ENCODE data around the gene TJP2.

DNA sequence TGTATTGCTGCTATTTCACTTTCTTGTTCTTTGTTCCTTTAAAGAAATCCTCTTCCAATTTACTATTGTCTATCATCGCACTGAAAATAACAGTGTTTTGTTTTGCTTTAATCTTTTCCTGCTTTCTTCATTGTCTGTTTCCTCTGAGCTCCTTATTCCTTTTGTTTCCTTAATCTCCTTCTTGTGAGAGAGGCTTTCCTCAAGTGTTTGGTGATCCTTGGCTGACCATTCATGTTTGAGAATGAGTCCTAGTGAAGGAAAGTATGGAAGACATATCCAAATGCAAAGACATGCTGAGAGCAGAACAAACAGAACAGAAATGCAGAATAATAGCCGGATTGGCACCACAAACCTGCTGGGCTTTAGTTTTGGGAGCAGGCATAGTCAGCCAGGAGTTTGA lies 108.9 kb downstream of the TJP2 start:
- TF ChIP-seq, protein P1, sequence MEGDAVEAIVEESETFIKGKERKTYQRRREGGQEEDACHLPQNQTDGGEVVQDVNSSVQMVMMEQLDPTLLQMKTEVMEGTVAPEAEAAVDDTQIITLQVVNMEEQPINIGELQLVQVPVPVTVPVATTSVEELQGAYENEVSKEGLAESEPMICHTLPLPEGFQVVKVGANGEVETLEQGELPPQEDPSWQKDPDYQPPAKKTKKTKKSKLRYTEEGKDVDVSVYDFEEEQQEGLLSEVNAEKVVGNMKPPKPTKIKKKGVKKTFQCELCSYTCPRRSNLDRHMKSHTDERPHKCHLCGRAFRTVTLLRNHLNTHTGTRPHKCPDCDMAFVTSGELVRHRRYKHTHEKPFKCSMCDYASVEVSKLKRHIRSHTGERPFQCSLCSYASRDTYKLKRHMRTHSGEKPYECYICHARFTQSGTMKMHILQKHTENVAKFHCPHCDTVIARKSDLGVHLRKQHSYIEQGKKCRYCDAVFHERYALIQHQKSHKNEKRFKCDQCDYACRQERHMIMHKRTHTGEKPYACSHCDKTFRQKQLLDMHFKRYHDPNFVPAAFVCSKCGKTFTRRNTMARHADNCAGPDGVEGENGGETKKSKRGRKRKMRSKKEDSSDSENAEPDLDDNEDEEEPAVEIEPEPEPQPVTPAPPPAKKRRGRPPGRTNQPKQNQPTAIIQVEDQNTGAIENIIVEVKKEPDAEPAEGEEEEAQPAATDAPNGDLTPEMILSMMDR (IDR thresholded peaks at IDR 0.05; ENCODE audit: insufficient read depth, low read depth, low read length) = no peak
- no peak for TF ChIP-seq EZH2 (IDR thresholded peaks at IDR 0.05; ENCODE audit: insufficient read depth, low read length)
